HG02840 (cell line): Measurements from ENCODE around the gene ARL6IP6.

Source experiments
- ATAC-seq: cut with Tn5 transposase; IDR thresholded peaks from one replicate; pipeline ENCODE4 v1.9.1; 2021; ENCODE audit warnings: mild to moderate bottlenecking, moderate library complexity, moderate number of reproducible peaks; ENCODE audit not compliant: unreplicated experiment, low FRiP score

ARL6IP6 gene

DNA sequence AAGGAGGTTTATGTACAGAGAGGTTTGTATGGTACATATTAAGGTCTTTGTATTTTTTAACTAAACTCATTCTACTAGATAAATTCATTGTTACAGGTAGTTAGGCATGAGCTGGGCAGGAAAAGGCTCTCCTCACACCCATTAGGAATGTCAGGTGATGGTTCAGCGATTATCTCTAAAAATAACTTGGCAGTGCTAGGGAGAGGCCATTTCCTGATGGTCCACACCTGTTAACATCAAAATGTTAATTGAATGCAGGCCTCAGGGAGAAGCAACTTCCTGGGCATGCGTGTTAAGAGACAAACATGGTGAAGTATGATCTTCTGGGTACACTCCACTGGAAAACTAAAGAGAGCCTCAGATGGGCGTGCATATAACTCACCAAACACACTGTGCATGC, 73.6 kb downstream of the ARL6IP6 start:
- ATAC-seq = no peak

DNA sequence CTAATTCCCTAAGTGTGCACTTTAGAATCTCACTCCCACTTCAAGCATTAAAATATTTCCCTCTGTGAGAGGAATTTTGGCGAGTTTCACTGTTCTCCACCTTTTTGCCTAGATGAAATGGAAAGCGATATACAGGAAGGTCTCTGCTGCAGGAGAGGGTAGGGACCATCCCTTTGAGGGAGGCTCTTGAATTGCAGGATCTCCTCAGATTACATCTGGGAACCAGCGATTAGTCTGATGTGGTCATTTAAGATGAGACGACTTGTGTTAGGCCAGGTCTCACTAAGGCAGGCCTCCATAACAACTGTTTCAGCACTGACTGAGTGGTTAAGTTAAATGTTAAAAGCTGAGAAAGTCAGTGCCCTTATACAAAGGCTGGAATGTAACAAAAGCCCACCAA, 74.6 kb downstream of the ARL6IP6 start:
- ATAC-seq = no peak

DNA sequence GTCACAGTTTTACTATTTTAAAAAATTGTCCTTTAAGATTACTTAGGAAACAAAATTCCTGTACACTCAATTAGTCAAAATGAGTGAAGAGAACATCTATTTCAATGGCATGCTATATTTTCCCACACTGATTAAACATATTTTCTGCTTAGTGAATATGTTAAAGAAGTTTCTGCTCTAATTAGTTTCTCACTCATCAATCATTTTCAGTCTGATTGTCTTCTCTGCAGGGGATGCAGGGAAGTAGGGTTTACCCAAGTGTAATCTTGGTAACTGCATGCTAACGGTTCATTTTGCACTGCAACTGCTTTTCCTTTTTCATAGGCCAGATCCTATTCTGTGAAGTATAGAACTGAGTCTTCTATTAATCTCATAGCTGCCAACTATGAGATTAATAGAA, 78.5 kb downstream of the ARL6IP6 start:
- ATAC-seq = no peak

DNA sequence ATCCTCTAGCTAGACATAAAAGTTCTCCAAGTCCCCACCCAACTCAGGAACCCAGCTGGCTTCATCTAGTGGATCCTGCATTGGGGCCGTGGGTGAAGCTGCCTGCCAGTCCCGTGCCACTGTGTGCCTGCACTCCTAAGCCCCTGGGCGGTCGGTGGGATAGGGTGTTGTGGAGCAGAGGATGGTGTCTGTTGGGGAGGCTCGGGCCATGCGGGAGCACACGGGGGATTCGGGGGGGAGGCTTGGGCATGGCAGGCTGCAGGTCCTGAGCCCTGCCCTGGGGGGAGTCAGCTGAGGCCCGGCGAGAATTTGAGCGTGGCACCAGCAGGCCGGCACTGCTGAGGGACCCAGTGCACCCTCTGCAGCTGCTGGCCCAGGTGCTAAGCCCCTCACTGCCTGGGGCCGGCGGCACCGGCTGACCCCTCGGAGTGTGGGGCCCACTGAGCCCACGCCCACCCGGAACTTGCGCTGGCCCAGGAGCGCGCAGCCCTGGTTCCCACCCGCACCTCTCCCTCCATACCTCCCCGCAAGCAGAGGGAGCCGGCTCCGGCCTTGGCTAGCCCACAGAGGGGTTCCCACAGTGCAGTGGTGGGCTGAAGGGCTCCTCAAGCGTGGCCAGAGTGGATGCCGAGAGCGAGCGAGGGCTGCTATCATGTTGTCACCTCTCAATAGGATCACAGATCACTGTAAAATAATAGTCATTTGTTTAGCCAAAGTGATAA, 86.4 kb downstream of the ARL6IP6 start:
- no peak for ATAC-seq

DNA sequence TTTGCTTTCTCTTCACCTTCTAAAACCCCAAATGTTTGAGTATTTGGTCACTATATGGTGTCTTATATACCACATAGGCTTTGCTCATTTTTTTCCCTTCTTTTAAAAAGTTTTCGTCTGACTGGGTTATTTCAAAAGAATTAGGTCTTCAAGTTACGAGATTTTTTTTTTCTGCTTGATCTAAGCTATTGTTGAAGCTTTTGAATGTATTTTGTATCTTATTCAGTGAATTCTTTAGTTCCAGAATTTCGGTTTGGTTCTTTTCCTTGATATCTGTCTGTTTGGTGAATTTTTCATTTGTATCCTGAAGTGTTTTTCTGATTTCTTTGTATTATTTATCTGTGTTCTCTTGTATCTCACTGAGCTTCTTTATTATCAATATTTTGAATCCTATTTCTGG, 93.5 kb downstream of the ARL6IP6 start:
- no peak for ATAC-seq
